HepG2 (cell line): ENCODE measurements around the gene HOXA9. TPM values are rescaled to one million over a fixed set of nuclear protein-coding genes. Genes with fewer than 3 reads are reported as not detected.

ENCODE experiments used
- CEBPB ChIP-seq: IDR thresholded peaks from 2 replicates; pipeline ENCODE4 v1.6.1; 2011; ENCODE audit warnings: low read depth, low read length, improper control_type of control experiment, borderline replicate concordance
- FOXC1 ChIP-seq: sonication (generic); formaldehyde crosslinking; IDR thresholded peaks from 2 replicates; pipeline ENCODE4 v1.8.0; 2022; ENCODE audit warnings: mild to moderate bottlenecking, missing genetic modification reagents, borderline replicate concordance
- HNRNPL ChIP-seq: fragments of 200-400 bp; formaldehyde crosslinking; IDR thresholded peaks from 2 replicates; pipeline ENCODE4 v1.6.1; 2017; ENCODE audit warnings: mild to moderate bottlenecking, low read depth, low read length
- NFKBIZ ChIP-seq: IDR thresholded peaks from 2 replicates; pipeline ENCODE4 v1.6.1; 2018; ENCODE audit warnings: missing genetic modification reagents, missing compliant biosample characterization
- RBM22 ChIP-seq: fragments of 200-400 bp; formaldehyde crosslinking; optimal IDR thresholded peaks from 2 replicates; pipeline ENCODE3; 2017; ENCODE audit warnings: mild to moderate bottlenecking, low read length, moderate library complexity
- ZNF24 ChIP-seq: fragments of 450-650 bp; IDR thresholded peaks from 2 replicates; pipeline ENCODE4 v1.6.1; 2017; ENCODE audit warnings: antibody characterized with exemption, mild to moderate bottlenecking
- ZNF547 ChIP-seq: sonication (generic); formaldehyde crosslinking; IDR thresholded peaks from 2 replicates; pipeline ENCODE4 v1.5.1; 2020; ENCODE audit warnings: mild to moderate bottlenecking, missing genetic modification reagents
- ZNF552 ChIP-seq: sonication (generic); formaldehyde crosslinking; IDR thresholded peaks from 2 replicates; pipeline ENCODE4 v1.9.0; 2022; ENCODE audit warnings: missing genetic modification reagents, mild to moderate bottlenecking, borderline replicate concordance
- ZNF619 ChIP-seq: sonication (generic); formaldehyde crosslinking; IDR thresholded peaks from 2 replicates; pipeline ENCODE4 v1.4.0; 2020; ENCODE audit warnings: mild to moderate bottlenecking, missing genetic modification reagents
- polyA plus RNA-seq, 8 experiments: library from polyadenylated mRNA; depleted of rRNA in 3 of 8; stranded (reverse) in 7 of 8; unstranded in 1 of 8; fragments of >200 nt; fragmentation: Illumina TruSeq in 4 of 8; extraction: Trizol in 4 of 8; gene quantifications; 2 replicates each; pipeline versions ENCODE4 v1.2.1 to v1.2.3, GENCODE V29; 2011 to 2016; ENCODE audit warnings: low read depth in 4 of 8, missing spikeins in 1 of 8, mixed read lengths in 1 of 8; ENCODE audit not compliant: insufficient read depth in 1 of 8
- total RNA-seq, 5 experiments: library from RNA; depleted of rRNA; stranded (reverse); fragments of >200 nt; fragmentation: Illumina TruSeq; extraction: Trizol; gene quantifications; 2 replicates each; pipeline ENCODE4 v1.2.3, GENCODE V29; 2016; ENCODE audit warnings: low read depth in 1 of 5
- TF ChIP-seq, protein P1 (sequence below): sonication (generic); formaldehyde crosslinking; conservative IDR thresholded peaks from 2 replicates; pipeline ENCODE4 v1.4.0; 2020; ENCODE audit warnings: missing genetic modification reagents
- TF ChIP-seq, protein P2 (sequence below): sonication (generic); formaldehyde crosslinking; IDR thresholded peaks from 2 replicates; pipeline ENCODE4 v1.5.0; 2020; ENCODE audit warnings: mild to moderate bottlenecking, missing genetic modification reagents, borderline replicate concordance
- TF ChIP-seq, protein P3 (sequence below): sonication (generic); formaldehyde crosslinking; IDR thresholded peaks from 2 replicates; pipeline ENCODE4 v1.9.0; 2021; ENCODE audit warnings: missing genetic modification reagents, borderline replicate concordance
- TF ChIP-seq, protein P4 (sequence below): sonication (generic); formaldehyde crosslinking; IDR thresholded peaks from 2 replicates; pipeline ENCODE4 v1.5.1; 2020; ENCODE audit warnings: mild to moderate bottlenecking, missing genetic modification reagents, moderate library complexity

Gene HOXA9
- total and polyA plus RNA-seq, 2 of the 13 experiments (the other 11 are each of a cell fraction or from before 2014, with no cell fraction given): not detected

DNA sequence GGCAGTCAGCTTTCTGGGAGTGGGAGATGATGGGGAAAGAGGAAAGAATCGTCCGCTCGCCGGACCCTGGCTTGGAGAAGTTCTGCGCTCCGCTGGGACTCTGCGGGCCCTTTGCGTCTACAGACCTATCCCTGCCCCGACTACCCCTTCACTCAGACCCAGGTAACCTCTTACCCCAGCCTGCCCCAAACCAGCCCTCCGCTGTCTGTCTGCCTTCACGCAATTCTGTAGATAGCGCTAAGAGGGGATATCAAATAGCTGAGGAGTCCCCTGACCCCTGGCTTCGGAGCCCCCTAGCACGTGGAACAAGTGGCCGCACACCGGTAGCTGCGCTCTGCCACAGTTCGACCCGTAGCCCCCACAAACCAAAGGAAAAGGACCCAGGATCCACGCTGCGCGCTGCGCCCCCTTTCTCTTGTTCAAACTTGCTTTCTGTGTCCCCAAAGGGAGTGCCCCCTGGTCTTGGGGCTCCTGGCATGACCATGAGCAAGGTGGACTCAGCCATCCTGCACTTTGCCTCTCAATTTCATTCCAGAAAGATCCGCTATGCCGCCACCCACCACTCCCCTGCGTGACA is 41.8 kb downstream of the HOXA9 start (continued):
- TF ChIP-seq, protein P1, sequence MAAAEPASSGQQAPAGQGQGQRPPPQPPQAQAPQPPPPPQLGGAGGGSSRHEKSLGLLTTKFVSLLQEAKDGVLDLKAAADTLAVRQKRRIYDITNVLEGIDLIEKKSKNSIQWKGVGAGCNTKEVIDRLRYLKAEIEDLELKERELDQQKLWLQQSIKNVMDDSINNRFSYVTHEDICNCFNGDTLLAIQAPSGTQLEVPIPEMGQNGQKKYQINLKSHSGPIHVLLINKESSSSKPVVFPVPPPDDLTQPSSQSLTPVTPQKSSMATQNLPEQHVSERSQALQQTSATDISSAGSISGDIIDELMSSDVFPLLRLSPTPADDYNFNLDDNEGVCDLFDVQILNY (CRISPR knock-in tag): no peak
- TF ChIP-seq RBM22 (no peak), ZNF619 (CRISPR knock-in tag) (no peak), CEBPB (no peak), FOXC1 (CRISPR knock-in tag) (0 out of 2 replicates have a peak, but pooled peaks have one; percentile 8), HNRNPL (no peak), ZNF552 (CRISPR knock-in tag) (no peak), NFKBIZ (CRISPR knock-in tag) (no peak), ZNF547 (no peak), ZNF24 (no peak)
- TF ChIP-seq, protein P2, sequence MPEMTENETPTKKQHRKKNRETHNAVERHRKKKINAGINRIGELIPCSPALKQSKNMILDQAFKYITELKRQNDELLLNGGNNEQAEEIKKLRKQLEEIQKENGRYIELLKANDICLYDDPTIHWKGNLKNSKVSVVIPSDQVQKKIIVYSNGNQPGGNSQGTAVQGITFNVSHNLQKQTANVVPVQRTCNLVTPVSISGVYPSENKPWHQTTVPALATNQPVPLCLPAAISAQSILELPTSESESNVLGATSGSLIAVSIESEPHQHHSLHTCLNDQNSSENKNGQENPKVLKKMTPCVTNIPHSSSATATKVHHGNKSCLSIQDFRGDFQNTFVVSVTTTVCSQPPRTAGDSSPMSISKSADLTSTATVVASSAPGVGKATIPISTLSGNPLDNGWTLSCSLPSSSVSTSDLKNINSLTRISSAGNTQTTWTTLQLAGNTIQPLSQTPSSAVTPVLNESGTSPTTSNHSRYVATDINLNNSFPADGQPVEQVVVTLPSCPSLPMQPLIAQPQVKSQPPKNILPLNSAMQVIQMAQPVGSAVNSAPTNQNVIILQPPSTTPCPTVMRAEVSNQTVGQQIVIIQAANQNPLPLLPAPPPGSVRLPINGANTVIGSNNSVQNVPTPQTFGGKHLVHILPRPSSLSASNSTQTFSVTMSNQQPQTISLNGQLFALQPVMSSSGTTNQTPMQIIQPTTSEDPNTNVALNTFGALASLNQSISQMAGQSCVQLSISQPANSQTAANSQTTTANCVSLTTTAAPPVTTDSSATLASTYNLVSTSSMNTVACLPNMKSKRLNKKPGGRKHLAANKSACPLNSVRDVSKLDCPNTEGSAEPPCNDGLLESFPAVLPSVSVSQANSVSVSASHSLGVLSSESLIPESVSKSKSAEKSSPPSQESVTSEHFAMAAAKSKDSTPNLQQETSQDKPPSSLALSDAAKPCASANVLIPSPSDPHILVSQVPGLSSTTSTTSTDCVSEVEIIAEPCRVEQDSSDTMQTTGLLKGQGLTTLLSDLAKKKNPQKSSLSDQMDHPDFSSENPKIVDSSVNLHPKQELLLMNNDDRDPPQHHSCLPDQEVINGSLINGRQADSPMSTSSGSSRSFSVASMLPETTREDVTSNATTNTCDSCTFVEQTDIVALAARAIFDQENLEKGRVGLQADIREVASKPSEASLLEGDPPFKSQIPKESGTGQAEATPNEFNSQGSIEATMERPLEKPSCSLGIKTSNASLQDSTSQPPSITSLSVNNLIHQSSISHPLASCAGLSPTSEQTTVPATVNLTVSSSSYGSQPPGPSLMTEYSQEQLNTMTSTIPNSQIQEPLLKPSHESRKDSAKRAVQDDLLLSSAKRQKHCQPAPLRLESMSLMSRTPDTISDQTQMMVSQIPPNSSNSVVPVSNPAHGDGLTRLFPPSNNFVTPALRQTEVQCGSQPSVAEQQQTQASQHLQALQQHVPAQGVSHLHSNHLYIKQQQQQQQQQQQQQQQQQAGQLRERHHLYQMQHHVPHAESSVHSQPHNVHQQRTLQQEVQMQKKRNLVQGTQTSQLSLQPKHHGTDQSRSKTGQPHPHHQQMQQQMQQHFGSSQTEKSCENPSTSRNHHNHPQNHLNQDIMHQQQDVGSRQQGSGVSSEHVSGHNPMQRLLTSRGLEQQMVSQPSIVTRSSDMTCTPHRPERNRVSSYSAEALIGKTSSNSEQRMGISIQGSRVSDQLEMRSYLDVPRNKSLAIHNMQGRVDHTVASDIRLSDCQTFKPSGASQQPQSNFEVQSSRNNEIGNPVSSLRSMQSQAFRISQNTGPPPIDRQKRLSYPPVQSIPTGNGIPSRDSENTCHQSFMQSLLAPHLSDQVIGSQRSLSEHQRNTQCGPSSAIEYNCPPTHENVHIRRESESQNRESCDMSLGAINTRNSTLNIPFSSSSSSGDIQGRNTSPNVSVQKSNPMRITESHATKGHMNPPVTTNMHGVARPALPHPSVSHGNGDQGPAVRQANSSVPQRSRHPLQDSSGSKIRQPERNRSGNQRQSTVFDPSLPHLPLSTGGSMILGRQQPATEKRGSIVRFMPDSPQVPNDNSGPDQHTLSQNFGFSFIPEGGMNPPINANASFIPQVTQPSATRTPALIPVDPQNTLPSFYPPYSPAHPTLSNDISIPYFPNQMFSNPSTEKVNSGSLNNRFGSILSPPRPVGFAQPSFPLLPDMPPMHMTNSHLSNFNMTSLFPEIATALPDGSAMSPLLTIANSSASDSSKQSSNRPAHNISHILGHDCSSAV (CRISPR knock-in tag): no peak
- TF ChIP-seq, protein P3, sequence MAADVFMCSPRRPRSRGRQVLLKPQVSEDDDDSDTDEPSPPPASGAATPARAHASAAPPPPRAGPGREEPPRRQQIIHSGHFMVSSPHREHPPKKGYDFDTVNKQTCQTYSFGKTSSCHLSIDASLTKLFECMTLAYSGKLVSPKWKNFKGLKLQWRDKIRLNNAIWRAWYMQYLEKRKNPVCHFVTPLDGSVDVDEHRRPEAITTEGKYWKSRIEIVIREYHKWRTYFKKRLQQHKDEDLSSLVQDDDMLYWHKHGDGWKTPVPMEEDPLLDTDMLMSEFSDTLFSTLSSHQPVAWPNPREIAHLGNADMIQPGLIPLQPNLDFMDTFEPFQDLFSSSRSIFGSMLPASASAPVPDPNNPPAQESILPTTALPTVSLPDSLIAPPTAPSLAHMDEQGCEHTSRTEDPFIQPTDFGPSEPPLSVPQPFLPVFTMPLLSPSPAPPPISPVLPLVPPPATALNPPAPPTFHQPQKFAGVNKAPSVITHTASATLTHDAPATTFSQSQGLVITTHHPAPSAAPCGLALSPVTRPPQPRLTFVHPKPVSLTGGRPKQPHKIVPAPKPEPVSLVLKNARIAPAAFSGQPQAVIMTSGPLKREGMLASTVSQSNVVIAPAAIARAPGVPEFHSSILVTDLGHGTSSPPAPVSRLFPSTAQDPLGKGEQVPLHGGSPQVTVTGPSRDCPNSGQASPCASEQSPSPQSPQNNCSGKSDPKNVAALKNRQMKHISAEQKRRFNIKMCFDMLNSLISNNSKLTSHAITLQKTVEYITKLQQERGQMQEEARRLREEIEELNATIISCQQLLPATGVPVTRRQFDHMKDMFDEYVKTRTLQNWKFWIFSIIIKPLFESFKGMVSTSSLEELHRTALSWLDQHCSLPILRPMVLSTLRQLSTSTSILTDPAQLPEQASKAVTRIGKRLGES (CRISPR knock-in tag): no peak
- TF ChIP-seq, protein P4, sequence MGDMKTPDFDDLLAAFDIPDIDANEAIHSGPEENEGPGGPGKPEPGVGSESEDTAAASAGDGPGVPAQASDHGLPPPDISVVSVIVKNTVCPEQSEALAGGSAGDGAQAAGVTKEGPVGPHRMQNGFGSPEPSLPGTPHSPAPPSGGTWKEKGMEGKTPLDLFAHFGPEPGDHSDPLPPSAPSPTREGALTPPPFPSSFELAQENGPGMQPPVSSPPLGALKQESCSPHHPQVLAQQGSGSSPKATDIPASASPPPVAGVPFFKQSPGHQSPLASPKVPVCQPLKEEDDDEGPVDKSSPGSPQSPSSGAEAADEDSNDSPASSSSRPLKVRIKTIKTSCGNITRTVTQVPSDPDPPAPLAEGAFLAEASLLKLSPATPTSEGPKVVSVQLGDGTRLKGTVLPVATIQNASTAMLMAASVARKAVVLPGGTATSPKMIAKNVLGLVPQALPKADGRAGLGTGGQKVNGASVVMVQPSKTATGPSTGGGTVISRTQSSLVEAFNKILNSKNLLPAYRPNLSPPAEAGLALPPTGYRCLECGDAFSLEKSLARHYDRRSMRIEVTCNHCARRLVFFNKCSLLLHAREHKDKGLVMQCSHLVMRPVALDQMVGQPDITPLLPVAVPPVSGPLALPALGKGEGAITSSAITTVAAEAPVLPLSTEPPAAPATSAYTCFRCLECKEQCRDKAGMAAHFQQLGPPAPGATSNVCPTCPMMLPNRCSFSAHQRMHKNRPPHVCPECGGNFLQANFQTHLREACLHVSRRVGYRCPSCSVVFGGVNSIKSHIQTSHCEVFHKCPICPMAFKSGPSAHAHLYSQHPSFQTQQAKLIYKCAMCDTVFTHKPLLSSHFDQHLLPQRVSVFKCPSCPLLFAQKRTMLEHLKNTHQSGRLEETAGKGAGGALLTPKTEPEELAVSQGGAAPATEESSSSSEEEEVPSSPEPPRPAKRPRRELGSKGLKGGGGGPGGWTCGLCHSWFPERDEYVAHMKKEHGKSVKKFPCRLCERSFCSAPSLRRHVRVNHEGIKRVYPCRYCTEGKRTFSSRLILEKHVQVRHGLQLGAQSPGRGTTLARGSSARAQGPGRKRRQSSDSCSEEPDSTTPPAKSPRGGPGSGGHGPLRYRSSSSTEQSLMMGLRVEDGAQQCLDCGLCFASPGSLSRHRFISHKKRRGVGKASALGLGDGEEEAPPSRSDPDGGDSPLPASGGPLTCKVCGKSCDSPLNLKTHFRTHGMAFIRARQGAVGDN: peak; percentile 26; the same call in 1 of the 2 replicates
